ENCODE data around the gene TGIF1.

GRCh38 chr18:3456686-3457069 is 6.7 kb downstream of the TGIF1 start:
- no peak for TF ChIP-seq POLR2A (IDR thresholded peaks at IDR 0.05)
- TF ChIP-seq, protein P1, sequence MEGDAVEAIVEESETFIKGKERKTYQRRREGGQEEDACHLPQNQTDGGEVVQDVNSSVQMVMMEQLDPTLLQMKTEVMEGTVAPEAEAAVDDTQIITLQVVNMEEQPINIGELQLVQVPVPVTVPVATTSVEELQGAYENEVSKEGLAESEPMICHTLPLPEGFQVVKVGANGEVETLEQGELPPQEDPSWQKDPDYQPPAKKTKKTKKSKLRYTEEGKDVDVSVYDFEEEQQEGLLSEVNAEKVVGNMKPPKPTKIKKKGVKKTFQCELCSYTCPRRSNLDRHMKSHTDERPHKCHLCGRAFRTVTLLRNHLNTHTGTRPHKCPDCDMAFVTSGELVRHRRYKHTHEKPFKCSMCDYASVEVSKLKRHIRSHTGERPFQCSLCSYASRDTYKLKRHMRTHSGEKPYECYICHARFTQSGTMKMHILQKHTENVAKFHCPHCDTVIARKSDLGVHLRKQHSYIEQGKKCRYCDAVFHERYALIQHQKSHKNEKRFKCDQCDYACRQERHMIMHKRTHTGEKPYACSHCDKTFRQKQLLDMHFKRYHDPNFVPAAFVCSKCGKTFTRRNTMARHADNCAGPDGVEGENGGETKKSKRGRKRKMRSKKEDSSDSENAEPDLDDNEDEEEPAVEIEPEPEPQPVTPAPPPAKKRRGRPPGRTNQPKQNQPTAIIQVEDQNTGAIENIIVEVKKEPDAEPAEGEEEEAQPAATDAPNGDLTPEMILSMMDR (IDR thresholded peaks at IDR 0.05) = no peak

Data from Peyer's patch (tissue), 4 donors.